A549 (cell line): Measurements from ENCODE around the gene XYLT1. TPM values are rescaled to one million over a fixed set of nuclear protein-coding genes. Genes with fewer than 3 reads are reported as not detected.
A peak's percentile ranks its signal among the peaks of the same experiment; 100 is the strongest.

ENCODE experiments used
- ATAC-seq, 2 experiments: fragments of 200-7000 bp in 1 of 2; fragments of >200 bp in 1 of 2; cut with Nextera tagmentation in 1 of 2; cut with Tn5 transposase in 1 of 2; 3 replicates each; pipeline versions ENCODE4 v1.8.0 to v1.9.1; 2018 to 2020; ENCODE audit warnings: mild to moderate bottlenecking in 1 of 2, moderate library complexity in 1 of 2
- CTCF ChIA-PET: fragments of 300-600 bp; sonication (Branson Sonifier 250); formaldehyde crosslinking; extraction: SDS; loops from one replicate; lab custom pipeline; 2021; ENCODE audit warnings: antibody characterized with exemption, inconsistent platforms; lab: Yijun Ruan, JAX
- POLR2A ChIA-PET: fragments of 350-600 bp; formaldehyde crosslinking; extraction: SDS; loops from one replicate; lab custom pipeline; 2021; ENCODE audit warnings: antibody characterized with exemption, inconsistent platforms; lab: Yijun Ruan, JAX
- DNase-seq, 2 experiments: peaks; one replicate each; pipeline versions ENCODE4 v3.0.0 to v3.0.0-alpha.2; 2011 to 2016; ENCODE audit warnings: low read depth in 1 of 2, low spot score in 1 of 2
- FAIRE-seq: peaks from 2 replicates; lab custom pipeline; 2011; peaks lifted over from hg19 to GRCh38; lab: Jason Lieb, UNC
- H3K27ac ChIP-seq, 2 experiments: fragments of >200 bp; sonication (Bioruptor Twin); formaldehyde crosslinking; 3 replicates each; pipeline ENCODE4 v1.5.1; 2016 to 2017
- H3K4me1 ChIP-seq: fragments of >200 bp; sonication (Bioruptor Twin); formaldehyde crosslinking; 3 replicates; pipeline ENCODE4 v1.6.1; 2016
- H3K4me2 ChIP-seq: fragments of >200 bp; sonication (Bioruptor Twin); formaldehyde crosslinking; 3 replicates; pipeline ENCODE4 v1.6.1; 2016
- H3K4me3 ChIP-seq: fragments of >200 bp; sonication (Bioruptor Twin); formaldehyde crosslinking; 3 replicates; pipeline ENCODE4 v1.5.1; 2016
- H3K9me3 ChIP-seq: fragments of >200 bp; sonication (Bioruptor Twin); formaldehyde crosslinking; 3 replicates; pipeline ENCODE4 v1.6.1; 2016
- BHLHE40 ChIP-seq: IDR thresholded peaks from 2 replicates; pipeline ENCODE4 v1.6.1; 2012; ENCODE audit warnings: low read depth, low read length, inconsistent platforms
- CBX2 ChIP-seq: fragments of 200-600 bp; sonication (generic); IDR thresholded peaks from 2 replicates; pipeline ENCODE4 v1.6.1; 2016; ENCODE audit warnings: low read depth, mild to moderate bottlenecking, borderline replicate concordance
- CBX8 ChIP-seq: fragments of 200-600 bp; sonication (generic); IDR thresholded peaks from 2 replicates; pipeline ENCODE4 v1.6.1; 2016
- CHD2 ChIP-seq: fragments of 150-350 bp; IDR thresholded peaks from 2 replicates; pipeline ENCODE4 v1.6.1; 2014; ENCODE audit warnings: low read length; ENCODE audit not compliant: partially characterized antibody
- CTCF ChIP-seq: fragments of >200 bp; sonication (Bioruptor Twin); formaldehyde crosslinking; IDR thresholded peaks from 3 replicates; pipeline ENCODE4 v1.5.1; 2016
- EHMT2 ChIP-seq: fragments of 200-600 bp; sonication (generic); IDR thresholded peaks from 2 replicates; pipeline ENCODE4 v1.6.1; 2016; ENCODE audit warnings: antibody characterized with exemption, low read depth, mild to moderate bottlenecking, moderate library complexity
- EP300 ChIP-seq, 2 experiments: fragments of >200 bp; sonication (Bioruptor Twin); formaldehyde crosslinking; IDR thresholded peaks; 2 replicates in 1 of 2; 3 replicates in 1 of 2; pipeline ENCODE4 v1.6.1; 2016 to 2017
- FOSL2 ChIP-seq, 2 experiments: fragments of 450-650 bp in 1 of 2; fragments of >200 bp in 1 of 2; sonication (Bioruptor Twin) in 1 of 2; formaldehyde crosslinking; IDR thresholded peaks; 2 replicates each; pipeline versions ENCODE4 v1.5.0 to v1.6.1; 2016 to 2020; ENCODE audit warnings: mild to moderate bottlenecking in 1 of 2, moderate library complexity in 1 of 2
- FOXS1 ChIP-seq: fragments of 250-450 bp; sonication (Bioruptor Pico); IDR thresholded peaks from 2 replicates; pipeline ENCODE4 v1.5.0; 2020; ENCODE audit warnings: mild to moderate bottlenecking, moderate library complexity
- JUNB ChIP-seq: fragments of >200 bp; sonication (Bioruptor Twin); formaldehyde crosslinking; IDR thresholded peaks from 2 replicates; pipeline ENCODE4 v1.6.1; 2016
- MAFK ChIP-seq: fragments of 450-650 bp; IDR thresholded peaks from 2 replicates; pipeline ENCODE4 v1.6.1; 2014; ENCODE audit not compliant: partially characterized antibody
- MYC ChIP-seq: IDR thresholded peaks from 2 replicates; pipeline ENCODE4 v1.6.1; 2012; ENCODE audit warnings: mild to moderate bottlenecking, inconsistent platforms, low read length, improper control_type of control experiment, borderline replicate concordance
- PHF8 ChIP-seq: fragments of 200-600 bp; sonication (generic); IDR thresholded peaks from 2 replicates; pipeline ENCODE4 v1.6.1; 2016; ENCODE audit warnings: low read depth, mild to moderate bottlenecking, antibody characterized with exemption, moderate library complexity, borderline replicate concordance
- POLR2AphosphoS2 ChIP-seq: conservative IDR thresholded peaks from 2 replicates; pipeline ENCODE4 v1.6.1; 2012; ENCODE audit warnings: low read length, improper control_type of control experiment, inconsistent platforms
- RAD21 ChIP-seq, 2 experiments: fragments of >200 bp in 1 of 2; sonication (Bioruptor Twin) in 1 of 2; formaldehyde crosslinking in 1 of 2; IDR thresholded peaks in 1 of 2; conservative IDR thresholded peaks in 1 of 2; 2 replicates in 1 of 2; 3 replicates in 1 of 2; pipeline ENCODE4 v1.6.1; 2012 to 2018; ENCODE audit warnings: inconsistent platforms in 1 of 2
- REST ChIP-seq: fragments of 200-600 bp; sonication (generic); IDR thresholded peaks from 2 replicates; pipeline ENCODE4 v1.6.1; 2016; ENCODE audit warnings: antibody characterized with exemption, mild to moderate bottlenecking, moderate library complexity
- SREBF2 ChIP-seq: fragments of 450-650 bp; IDR thresholded peaks from 2 replicates; pipeline ENCODE4 v1.6.1; 2014; ENCODE audit warnings: mild to moderate bottlenecking, moderate library complexity
- USF2 ChIP-seq: fragments of 450-650 bp; IDR thresholded peaks from 2 replicates; pipeline ENCODE4 v1.6.1; 2014; ENCODE audit warnings: antibody characterized with exemption
- ZC3H11A ChIP-seq: fragments of 450-650 bp; IDR thresholded peaks from 2 replicates; pipeline ENCODE4 v1.6.1; 2014; ENCODE audit warnings: antibody characterized with exemption, mild to moderate bottlenecking
- WGBS: methylation state at CpG from one replicate; pipeline ENCODE4 v1.1.6; 2017; ENCODE audit errors: missing lambda C conversion rate; 5-methylcytosine and 5-hydroxymethylcytosine counted together
- polyA plus RNA-seq, 4 experiments: library from polyadenylated mRNA; depleted of rRNA in 3 of 4; stranded (reverse); fragments of >200 nt; fragmentation: RNase III in 1 of 4; extraction: RNeasy Plus Mini Kit Qiagen cat#74134 plus additional on column Dnase treatment in 1 of 4; gene quantifications; 2 replicates in 3 of 4; 3 replicates in 1 of 4; pipeline ENCODE4 v1.2.3, GENCODE V29; 2011 to 2017

Gene XYLT1
- polyA plus RNA-seq, 2 of the 4 experiments (the other 2 are of a cell fraction) = 0.78 to 0.88 TPM

- CTCF ChIA-PET = interaction anchor here (0.6 kb wide), 1 partner anchor 79 kb away, joined by 3 read pairs; no protein-coding TSS in a partner anchor
- WGBS = 37% methylated on average over 14 of the region's 14 CpGs
- Histone ChIP-seq H3K27ac (no peak overlapping the region), H3K4me1 (no peaks in the 10 kb centered on the region), H3K9me3 (no peaks in the 10 kb centered on the region), H3K4me3 (no peak overlapping the region), H3K4me2 (no peak overlapping the region)
- peak in 1 of 2 experiments; percentile 16 for DNase-seq
- no peak for ATAC-seq
- FAIRE-seq = no peak
- TF ChIP-seq BHLHE40 = no peak
- 0 out of 5 replicates have a peak, but pooled peaks of 1 of the 2 experiments have one; percentile 13 for TF ChIP-seq RAD21 (conservative IDR thresholded peaks at IDR 0.05 in 1 of 2, IDR thresholded peaks at IDR 0.05 in 1 of 2)
- peak; percentile 18; the same call in 1 of the 3 replicates for TF ChIP-seq CTCF
- TF ChIP-seq CHD2 = no peak
- no peak for TF ChIP-seq SREBF2
- POLR2A ChIA-PET = no interaction called here
Measured at GRCh38 chr16:17194190-17194780, 276.5 kb downstream of the XYLT1 start.

GRCh38 chr16:17193566-17194100 is 277.1 kb downstream of the XYLT1 start:
- TF ChIP-seq PHF8 (no peak), REST (no peak), FOSL2 (IDR thresholded peaks at IDR 0.05) (no peak), FOSL2 (CRISPR knock-in tag; IDR thresholded peaks at IDR 0.05) (no peak), POLR2AphosphoS2 (no peak), FOXS1 (no peak), RAD21 (conservative IDR thresholded peaks at IDR 0.05 in 1 of 2, IDR thresholded peaks at IDR 0.05 in 1 of 2) (no peak), CBX8 (no peak), ZC3H11A (no peak), EHMT2 (no peak), MYC (no peak), USF2 (no peak), MAFK (no peak), EP300 (IDR thresholded peaks at IDR 0.05) (no peak), CBX2 (no peak), JUNB (no peak)
- no peak for ATAC-seq

More at GRCh38 chr16:17193566-17194100, 277.1 kb downstream of the XYLT1 start:
- WGBS = 46% methylated on average over 6 of the region's 6 CpGs
- no peak overlapping the region for H3K27ac ChIP-seq
- DNase-seq (no peak), FAIRE-seq (no peak)
- no peak overlapping the region for H3K4me2 ChIP-seq
- CTCF ChIA-PET = no interaction called here
- no peaks in the 10 kb centered on the region for H3K4me1 ChIP-seq
- H3K9me3 ChIP-seq = no peaks in the 10 kb centered on the region
- no peak overlapping the region for H3K4me3 ChIP-seq
- POLR2A ChIA-PET = no interaction called here
